HG02759 (cell line): ENCODE measurements around the gene RCOR3.
"Not testable (repeated sequence)": the region's sequence is repeated elsewhere in the genome, so short reads cannot be mapped to it uniquely, and the experiment has no call there.

Source experiments
- ATAC-seq: cut with Tn5 transposase; IDR thresholded peaks from one replicate; pipeline ENCODE4 v1.9.1; 2021; ENCODE audit warnings: mild to moderate bottlenecking, moderate library complexity; ENCODE audit not compliant: unreplicated experiment

RCOR3 gene

GRCh38 chr1:211337430-211338223 is 78.5 kb downstream of the RCOR3 start:
- no peak for ATAC-seq

- no peak for ATAC-seq
Observed at GRCh38 chr1:211338224-211338620, 79.1 kb downstream of the RCOR3 start.

GRCh38 chr1:211339631-211340041 is 80.5 kb downstream of the RCOR3 start:
- no peak for ATAC-seq

- no peak for ATAC-seq
Observed at GRCh38 chr1:211340622-211341507, 81.7 kb downstream of the RCOR3 start.

- ATAC-seq: no peak
Observed at GRCh38 chr1:211341999-211342398, 82.8 kb downstream of the RCOR3 start.

- ATAC-seq: no peak
Observed at GRCh38 chr1:211343607-211344006, 84.4 kb downstream of the RCOR3 start.

GRCh38 chr1:211344152-211344618 is 85.0 kb downstream of the RCOR3 start:
- no peak for ATAC-seq

GRCh38 chr1:211345719-211346118 is 86.6 kb downstream of the RCOR3 start:
- ATAC-seq: no peak

GRCh38 chr1:211347077-211347844 is 88.1 kb downstream of the RCOR3 start:
- ATAC-seq: no peak

GRCh38 chr1:211348547-211348946 is 89.4 kb downstream of the RCOR3 start:
- ATAC-seq: no peak

GRCh38 chr1:211349741-211350140 is 90.6 kb downstream of the RCOR3 start:
- ATAC-seq: no peak

- not testable (repeated sequence) for ATAC-seq
Observed at GRCh38 chr1:211352055-211352454, 92.9 kb downstream of the RCOR3 start.

GRCh38 chr1:211352465-211352864 is 93.3 kb downstream of the RCOR3 start:
- no peak for ATAC-seq

GRCh38 chr1:211352985-211353515 is 93.9 kb downstream of the RCOR3 start:
- ATAC-seq: peak; percentile 89

- ATAC-seq: no peak
Observed at GRCh38 chr1:211353562-211354212, 94.5 kb downstream of the RCOR3 start.

- ATAC-seq: no peak
Observed at GRCh38 chr1:211355873-211356272, 96.7 kb downstream of the RCOR3 start.

- ATAC-seq: no peak
Observed at GRCh38 chr1:211356723-211357407, 97.7 kb downstream of the RCOR3 start.

GRCh38 chr1:211358685-211359084 is 99.5 kb downstream of the RCOR3 start:
- ATAC-seq: no peak

- no peak for ATAC-seq
Observed at GRCh38 chr1:211359876-211360275, 100.7 kb downstream of the RCOR3 start.

GRCh38 chr1:211361202-211361601 is 102.0 kb downstream of the RCOR3 start:
- no peak for ATAC-seq
